HG03442 (cell line): Measurements from ENCODE around the gene SYNPO.

ENCODE experiments used
- ATAC-seq: cut with Tn5 transposase; IDR thresholded peaks from one replicate; pipeline ENCODE4 v1.9.1; 2021; ENCODE audit warnings: mild to moderate bottlenecking, moderate library complexity; ENCODE audit not compliant: unreplicated experiment

The SYNPO gene

GRCh38 chr5:150623878-150624216 lies 16.6 kb upstream of the SYNPO start:
- ATAC-seq, result no peak

GRCh38 chr5:150624334-150625163 lies 15.9 kb upstream of the SYNPO start:
- ATAC-seq, result peak; percentile 34

DNA sequence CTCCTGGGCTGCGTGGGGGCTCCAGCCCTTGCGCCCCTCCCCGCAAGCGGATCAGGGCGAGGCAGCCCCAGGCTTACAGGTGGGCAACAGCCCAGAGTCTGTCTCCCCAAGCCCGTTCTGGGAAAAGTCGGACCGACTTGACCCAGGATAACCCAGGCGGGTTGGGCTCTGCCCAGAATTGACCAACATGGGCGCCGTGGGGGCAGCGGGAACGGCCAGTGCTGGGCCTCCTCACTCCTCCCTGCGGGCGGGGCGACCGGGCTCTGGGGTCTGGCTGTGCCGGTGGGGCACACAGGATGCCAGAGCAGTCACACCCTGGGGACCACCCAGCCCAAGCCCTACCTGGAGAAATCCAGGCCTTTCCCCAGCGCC lies 15.3 kb upstream of the SYNPO start:
- ATAC-seq, result no peak

GRCh38 chr5:150625831-150626746 lies 14.4 kb upstream of the SYNPO start:
- peak; percentile 54 for ATAC-seq

DNA sequence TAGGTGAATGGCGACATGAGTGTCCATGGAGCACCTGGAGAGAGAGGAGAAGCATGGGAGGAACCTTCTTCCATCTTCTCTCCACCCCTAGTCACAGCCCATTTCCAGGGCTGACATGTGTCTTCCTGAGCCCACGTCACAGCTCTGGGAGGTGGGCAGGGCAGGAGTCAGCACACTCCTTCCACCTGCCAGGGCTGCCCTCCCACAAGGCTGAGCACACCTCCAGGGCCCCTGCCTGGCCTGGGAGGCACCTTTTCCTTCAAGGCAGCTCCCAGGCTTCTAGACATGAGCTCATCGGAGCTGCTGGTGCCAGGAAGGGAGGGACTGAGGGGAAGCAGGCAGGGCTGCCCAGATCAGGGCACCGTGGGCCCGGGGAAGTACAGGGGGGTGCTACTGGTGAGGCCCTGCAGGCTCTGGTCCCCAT lies 13.6 kb upstream of the SYNPO start:
- ATAC-seq, result no peak

DNA sequence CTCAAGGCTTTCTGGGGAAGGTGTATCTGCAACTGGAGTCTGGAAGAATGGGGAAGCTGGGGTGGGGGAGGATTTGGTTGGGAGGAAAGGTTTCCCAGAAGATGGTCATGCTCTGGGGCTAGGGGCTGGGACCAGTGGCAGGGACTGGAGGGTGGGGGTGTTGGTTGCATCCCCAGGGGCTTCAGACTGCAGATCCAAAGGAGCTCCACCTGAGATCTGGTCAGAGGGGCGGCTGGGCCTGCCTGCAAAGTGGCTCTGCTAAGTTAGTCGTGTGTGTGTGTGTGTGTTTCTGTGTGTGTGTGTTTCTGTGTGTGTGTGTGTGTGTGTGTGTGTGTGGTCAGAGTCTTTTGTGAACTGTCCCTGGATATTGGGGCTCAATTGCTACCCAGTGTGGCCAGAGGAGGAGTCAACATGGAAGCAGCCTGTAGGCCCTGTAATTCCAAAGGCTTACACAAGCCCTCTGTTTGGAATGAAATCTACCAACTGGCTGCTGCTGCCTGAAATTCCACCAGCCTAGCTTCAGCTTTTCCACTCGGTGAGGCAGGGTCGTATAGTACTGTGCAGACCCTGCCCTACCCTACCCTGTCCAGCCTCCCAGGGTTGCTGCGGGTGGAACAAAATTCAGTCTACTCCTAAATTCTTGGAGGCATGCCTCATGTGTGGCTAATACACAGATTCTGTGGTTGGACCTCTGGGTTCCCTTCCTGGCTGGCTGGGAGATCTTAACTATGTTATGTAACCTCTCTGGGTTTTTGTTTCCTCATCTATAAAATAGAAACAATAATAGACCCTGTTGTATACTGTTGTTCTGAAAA lies 12.5 kb upstream of the SYNPO start:
- no peak for ATAC-seq

GRCh38 chr5:150628936-150629485 lies 11.4 kb upstream of the SYNPO start:
- ATAC-seq, result no peak

GRCh38 chr5:150630016-150630415 lies 10.4 kb upstream of the SYNPO start:
- no peak for ATAC-seq

- no peak for ATAC-seq
Measured at GRCh38 chr5:150630461-150631325, 9.8 kb upstream of the SYNPO start.

DNA sequence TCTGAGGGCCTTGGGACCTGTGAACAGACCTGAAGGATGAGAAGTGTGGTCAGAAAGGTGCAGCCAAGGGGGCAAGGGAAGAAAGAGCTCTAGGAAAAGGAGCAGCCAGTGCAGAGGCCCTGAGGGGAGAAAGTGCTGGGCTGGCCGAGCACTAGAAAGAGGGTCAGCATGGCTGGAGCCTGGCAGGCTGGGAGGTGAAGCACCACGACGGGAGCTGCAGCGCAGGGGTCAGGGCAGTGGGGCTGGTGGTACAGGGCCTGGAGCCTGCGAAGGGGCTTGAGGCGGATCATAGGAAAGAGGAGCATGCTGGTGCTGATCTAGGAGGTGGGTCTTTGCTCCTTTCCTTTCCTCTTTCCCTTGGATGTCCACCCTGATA lies 9.1 kb upstream of the SYNPO start:
- ATAC-seq, result no peak

DNA sequence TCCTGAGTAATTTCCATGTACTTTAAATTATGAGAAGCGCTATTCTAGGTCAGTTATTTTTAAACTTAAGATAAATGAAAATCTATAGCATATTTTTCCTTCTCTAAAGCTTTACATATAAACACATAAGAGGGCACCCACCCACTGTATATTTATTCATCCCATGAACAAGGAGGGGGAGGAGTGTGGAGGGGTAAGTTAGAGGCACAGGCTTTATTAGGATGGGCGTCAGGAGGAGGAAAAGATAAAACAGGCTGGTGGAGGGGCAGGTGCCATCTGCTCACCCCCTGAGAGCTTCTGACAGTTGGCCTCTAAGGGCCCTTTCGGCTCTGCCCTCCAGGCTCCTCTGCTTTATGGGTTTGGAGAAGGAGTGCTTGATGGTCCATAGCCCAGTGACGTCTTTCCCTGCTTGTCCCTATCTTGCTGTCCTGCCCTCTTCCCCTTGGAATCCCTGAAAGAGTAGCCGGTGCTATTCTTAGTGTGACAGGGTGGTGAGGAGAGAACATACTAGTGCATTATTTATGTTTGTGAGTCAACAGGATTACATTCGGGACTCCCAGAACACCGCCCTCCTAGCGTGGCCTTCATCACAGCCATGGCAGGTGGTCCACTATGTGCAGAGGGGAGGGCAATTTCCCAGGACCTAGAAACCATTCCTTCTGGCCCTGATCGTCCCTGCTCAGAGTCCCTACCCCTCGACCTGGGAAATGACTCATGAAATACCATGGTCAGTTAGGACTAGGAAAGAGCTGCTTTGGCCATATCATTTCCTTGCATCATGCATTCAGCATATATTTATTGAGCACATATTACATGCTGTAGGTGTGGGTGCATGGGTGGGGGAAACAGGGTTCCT lies 7.9 kb upstream of the SYNPO start:
- ATAC-seq, result no peak

DNA sequence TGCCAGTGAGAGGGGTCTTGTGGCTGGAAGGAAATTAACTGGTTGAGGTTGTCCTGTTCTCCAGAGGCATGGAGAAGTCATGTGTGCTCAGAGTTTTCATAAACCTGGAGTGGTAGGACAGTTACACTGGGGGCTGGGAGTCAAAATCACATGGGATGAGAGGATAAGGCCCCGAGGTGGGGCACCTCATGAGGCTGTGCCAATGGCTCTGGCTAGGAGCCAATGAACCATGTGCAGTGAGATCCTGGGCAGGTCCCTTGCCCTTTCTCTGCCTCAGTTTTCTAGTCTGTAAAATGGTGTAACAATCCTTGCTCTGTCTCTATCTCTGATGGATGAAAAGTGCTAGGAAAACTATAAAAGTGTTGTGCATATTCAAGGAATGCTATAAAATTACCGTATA lies 7.0 kb upstream of the SYNPO start:
- ATAC-seq, result no peak

- ATAC-seq, result no peak
Measured at GRCh38 chr5:150636391-150637244, 3.8 kb upstream of the SYNPO start.

GRCh38 chr5:150637245-150638052 lies 3.0 kb upstream of the SYNPO start:
- no peak for ATAC-seq

DNA sequence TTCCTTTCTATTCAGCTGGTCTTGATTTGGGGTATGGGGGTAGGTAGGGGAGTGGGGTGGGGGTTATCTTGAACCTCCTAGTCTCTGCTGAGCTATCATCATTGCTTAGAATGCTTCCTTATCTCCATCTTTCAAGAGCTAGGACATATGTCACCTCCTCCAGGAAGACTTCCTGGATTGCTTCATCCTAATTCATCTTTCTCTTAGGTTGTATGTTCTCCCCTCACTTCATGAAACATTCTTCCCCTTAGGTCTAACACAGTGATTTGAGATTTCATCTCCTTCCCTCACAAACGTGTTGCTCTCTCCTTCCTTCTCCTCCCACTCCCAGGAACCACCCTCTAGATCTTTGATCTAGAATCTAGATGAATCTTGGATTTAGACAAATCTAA lies 2.4 kb upstream of the SYNPO start:
- ATAC-seq, result no peak

GRCh38 chr5:150638488-150639376 lies 1.7 kb upstream of the SYNPO start:
- no peak for ATAC-seq

GRCh38 chr5:150639377-150639692 lies 1.1 kb upstream of the SYNPO start:
- ATAC-seq, result no peak
